Caco-2 (cell line): ENCODE measurements around the gene TLN1. TPM values are rescaled to one million over a fixed set of nuclear protein-coding genes. Genes with fewer than 3 reads are reported as not detected.

ENCODE experiments used
- BruUV-seq: library from RNA; stranded (reverse); fragments of 400-500 nt; replicated peaks from 2 replicates; lab custom pipeline; 2021; lab: Mats Ljungman, UMichigan
- CTCF ChIA-PET: fragments of 300-600 bp; sonication (Branson Sonifier 250); formaldehyde crosslinking; loops from one replicate; lab custom pipeline; 2022; ENCODE audit warnings: antibody characterized with exemption; lab: Charles Lee
- POLR2A ChIA-PET: fragments of 300-600 bp; sonication (Branson Sonifier 250); formaldehyde crosslinking; loops from one replicate; lab custom pipeline; 2022; ENCODE audit warnings: antibody characterized with exemption; lab: Charles Lee
- DNase-seq, 2 experiments: peaks; one replicate each; pipeline versions ENCODE4 v3.0.0 to v3.0.0-alpha.2; 2020 to 2022
- H3K27me3 ChIP-seq: replicated peaks from 2 replicates; pipeline ENCODE4 v1.6.0; 2011; ENCODE audit warnings: low read length; ENCODE audit not compliant: control insufficient read depth, insufficient read depth
- H3K36me3 ChIP-seq: 2 replicates; pipeline ENCODE4 v1.5.1; 2011; ENCODE audit warnings: low read length; ENCODE audit not compliant: control insufficient read depth, insufficient read depth
- H3K4me1 ChIP-seq: fragments of 250-450 bp; sonication (Bioruptor Pico); 2 replicates; pipeline ENCODE4 v1.5.1; 2020; ENCODE audit warnings: mild to moderate bottlenecking
- H3K4me3 ChIP-seq: 2 replicates; pipeline ENCODE4 v1.5.1; 2011; ENCODE audit warnings: low read depth, mild to moderate bottlenecking, control low read depth, low read length
- H3K9me3 ChIP-seq: fragments of 250-450 bp; sonication (Bioruptor Pico); 2 replicates; pipeline ENCODE4 v1.5.1; 2020; ENCODE audit warnings: mild to moderate bottlenecking, moderate library complexity
- H3K27ac Mint-ChIP-seq: one replicate; pipeline ENCODE4 v1.8.0; 2022; ENCODE audit warnings: mixed read lengths; ENCODE audit not compliant: unreplicated experiment
- H3K27me3 Mint-ChIP-seq: one replicate; pipeline ENCODE4 v1.8.0; 2022; ENCODE audit warnings: mixed read lengths; ENCODE audit not compliant: insufficient read depth, unreplicated experiment
- H3K36me3 Mint-ChIP-seq: one replicate; pipeline ENCODE4 v1.8.0; 2022; ENCODE audit warnings: mild to moderate bottlenecking, mixed read lengths; ENCODE audit not compliant: insufficient read depth, unreplicated experiment
- H3K4me1 Mint-ChIP-seq: one replicate; pipeline ENCODE4 v1.8.0; 2022; ENCODE audit warnings: low read depth, mixed read lengths; ENCODE audit not compliant: unreplicated experiment
- H3K4me3 Mint-ChIP-seq: one replicate; pipeline ENCODE4 v1.8.0; 2022; ENCODE audit warnings: mild to moderate bottlenecking, moderate library complexity, mixed read lengths; ENCODE audit not compliant: unreplicated experiment
- H3K9me3 Mint-ChIP-seq: one replicate; pipeline ENCODE4 v1.8.0; 2022; ENCODE audit warnings: mixed read lengths; ENCODE audit not compliant: unreplicated experiment
- CTCF ChIP-seq, 2 experiments: fragments of 200-600 bp in 1 of 2; IDR thresholded peaks; 1 replicate in 1 of 2; 2 replicates in 1 of 2; pipeline versions ENCODE4 v1.5.1 to v1.8.0; 2011 to 2022; ENCODE audit warnings: antibody characterized with exemption in 1 of 2, control low read depth in 1 of 2, inconsistent platforms in 1 of 2, low read depth in 1 of 2, low read length in 1 of 2, mild to moderate bottlenecking in 1 of 2, moderate library complexity in 1 of 2; ENCODE audit not compliant: insufficient read depth in 1 of 2, severe bottlenecking in 1 of 2, unreplicated experiment in 1 of 2
- intact Hi-C: fragments of 100-400 bp; cut with micrococcal nuclease; formaldehyde crosslinking; loops from one replicate; pipeline ENCODE4 v1.10.0; 2022; ENCODE audit not compliant: unreplicated experiment
- total RNA-seq: library from RNA; stranded (reverse); gene quantifications from 2 replicates; pipeline ENCODE4 v1.2.3, GENCODE V29; 2022

Gene TLN1
- total RNA-seq, 1 experiment from 2014 or later, result 147 TPM

- no peaks in the 10 kb centered on the region for H3K36me3 Mint-ChIP-seq
- H3K27ac Mint-ChIP-seq, result no peak overlapping the region
- no peak for DNase-seq
- Histone ChIP-seq H3K4me1 (peaks cover 16% of the 10 kb centered on the region), H3K4me3 (no peak overlapping the region), H3K36me3 (no peaks in the 10 kb centered on the region), H3K9me3 (no peaks in the 10 kb centered on the region), H3K27me3 (no peaks in the 10 kb centered on the region)
- intact Hi-C loops, result no loop called here
- ChIA-PET CTCF (interaction anchor here (0.5 to 2.1 kb wide), 5 partner anchors 11 to 111 kb away, joined by 3 to 9 read pairs (median 4); no protein-coding TSS in a partner anchor), POLR2A (interaction anchor here (1.2 kb wide), 1 partner anchor 25 kb away, joined by 3 read pairs; no protein-coding TSS in a partner anchor)
- no peaks in the 10 kb centered on the region for H3K4me1 Mint-ChIP-seq
- no peak for TF ChIP-seq CTCF (IDR thresholded peaks at IDR 0.05; ENCODE audit: insufficient read depth in 1 of 2, low read depth in 1 of 2, low read length in 1 of 2, severe bottlenecking in 1 of 2, unreplicated experiment in 1 of 2)
- H3K27me3 Mint-ChIP-seq, result no peaks in the 10 kb centered on the region
- H3K9me3 Mint-ChIP-seq, result no peaks in the 10 kb centered on the region
- H3K4me3 Mint-ChIP-seq, result no peak overlapping the region
- no TSS peak for BruUV-seq
Observed at GRCh38 chr9:35771534-35771933, 39.5 kb upstream of the TLN1 start.

- ChIA-PET POLR2A (no interaction called here), CTCF (interaction anchor here (1.3 to 2.1 kb wide), 3 partner anchors 19 to 111 kb away, joined by 3 to 9 read pairs (median 4); no protein-coding TSS in a partner anchor)
- H3K36me3 ChIP-seq, result no peaks in the 10 kb centered on the region
- H3K4me1 Mint-ChIP-seq, result no peaks in the 10 kb centered on the region
- DNase-seq, result no peak
- no peak overlapping the region for H3K4me3 ChIP-seq
- intact Hi-C loops, result no loop called here
- no peaks in the 10 kb centered on the region for H3K27me3 Mint-ChIP-seq
- H3K27me3 ChIP-seq, result no peaks in the 10 kb centered on the region
- H3K9me3 ChIP-seq, result no peaks in the 10 kb centered on the region
- H3K4me3 Mint-ChIP-seq, result no peak overlapping the region
- H3K36me3 Mint-ChIP-seq, result no peaks in the 10 kb centered on the region
- H3K27ac Mint-ChIP-seq, result no peak overlapping the region
- H3K9me3 Mint-ChIP-seq, result no peaks in the 10 kb centered on the region
- TF ChIP-seq CTCF (IDR thresholded peaks at IDR 0.05; ENCODE audit: insufficient read depth in 1 of 2, low read depth in 1 of 2, low read length in 1 of 2, severe bottlenecking in 1 of 2, unreplicated experiment in 1 of 2), result no peak
- H3K4me1 ChIP-seq, result peaks cover 16% of the 10 kb centered on the region
- BruUV-seq, result no TSS peak
Observed at GRCh38 chr9:35771075-35771433, 39.1 kb upstream of the TLN1 start.

GRCh38 chr9:35769763-35770162 is 37.8 kb upstream of the TLN1 start:
- Histone ChIP-seq H3K27me3 (no peaks in the 10 kb centered on the region), H3K9me3 (no peaks in the 10 kb centered on the region), H3K4me1 (peaks cover 16% of the 10 kb centered on the region), H3K36me3 (no peaks in the 10 kb centered on the region), H3K4me3 (no peak overlapping the region)
- Mint-ChIP-seq H3K9me3 (no peaks in the 10 kb centered on the region), H3K4me1 (no peaks in the 10 kb centered on the region), H3K27me3 (no peaks in the 10 kb centered on the region), H3K27ac (no peak overlapping the region), H3K36me3 (no peaks in the 10 kb centered on the region), H3K4me3 (no peak overlapping the region)
- DNase-seq, result no peak
- no TSS peak for BruUV-seq
- POLR2A ChIA-PET, result no interaction called here
- CTCF ChIA-PET, result no interaction called here
- TF ChIP-seq CTCF (IDR thresholded peaks at IDR 0.05; ENCODE audit: insufficient read depth in 1 of 2, low read depth in 1 of 2, low read length in 1 of 2, severe bottlenecking in 1 of 2, unreplicated experiment in 1 of 2), result no peak
- intact Hi-C loops, result no loop called here
